PC-3 (cell line): ENCODE measurements around the gene OVCA2. TPM values are rescaled to one million over a fixed set of nuclear protein-coding genes. Genes with fewer than 3 reads are reported as not detected.
A peak's percentile ranks its signal among the peaks of the same experiment; 100 is the strongest.
"Not testable (repeated sequence)": the region's sequence is repeated elsewhere in the genome, so short reads cannot be mapped to it uniquely, and the experiment has no call there.

Source experiments
- ATAC-seq: fragments of 200-7000 bp; cut with Tn5 transposase; 2 replicates; pipeline ENCODE4 v1.9.1; 2020; ENCODE audit warnings: mild to moderate bottlenecking, moderate library complexity
- BruUV-seq: library from RNA; stranded (reverse); fragments of 400-500 nt; replicated peaks from 2 replicates; lab custom pipeline; 2021; lab: Mats Ljungman, UMichigan
- CTCF ChIA-PET: fragments of 300-600 bp; sonication (Branson Sonifier 250); formaldehyde crosslinking; loops from one replicate; lab custom pipeline; 2022; ENCODE audit warnings: antibody characterized with exemption; lab: Charles Lee
- POLR2A ChIA-PET: fragments of 300-600 bp; sonication (Branson Sonifier 250); formaldehyde crosslinking; loops from one replicate; lab custom pipeline; 2022; ENCODE audit warnings: antibody characterized with exemption; ENCODE audit not compliant: unreplicated experiment; lab: Charles Lee
- DNase-seq: peaks from one replicate; pipeline ENCODE4 v3.0.0-alpha.2; 2015
- H2AFZ ChIP-seq: fragments of 300-600 bp; sonication (generic); 2 replicates; pipeline ENCODE4 v1.6.0; 2016; ENCODE audit warnings: antibody characterized with exemption, low read length
- H3F3A ChIP-seq: fragments of 300-600 bp; sonication (generic); one replicate; pipeline ENCODE4 v1.6.0; 2017; ENCODE audit warnings: antibody characterized with exemption, low read length, control low read depth, mild to moderate bottlenecking; ENCODE audit not compliant: unreplicated experiment
- H3K27ac ChIP-seq: fragments of 300-600 bp; sonication (generic); 2 replicates; pipeline ENCODE4 v1.5.1; 2016; ENCODE audit warnings: mild to moderate bottlenecking, low read length
- H3K27me3 ChIP-seq: fragments of 300-600 bp; sonication (generic); 2 replicates; pipeline ENCODE4 v1.6.1; 2016; ENCODE audit warnings: low read length, mixed read lengths
- H3K36me3 ChIP-seq: fragments of 300-600 bp; sonication (generic); 2 replicates; pipeline ENCODE4 v1.6.1; 2016; ENCODE audit warnings: low read depth, mixed run types, low read length, mixed read lengths
- H3K4me1 ChIP-seq: fragments of 300-600 bp; sonication (generic); 2 replicates; pipeline ENCODE4 v1.5.1; 2016; ENCODE audit warnings: low read length; ENCODE audit not compliant: insufficient read depth
- H3K4me2 ChIP-seq: fragments of 300-600 bp; sonication (generic); 2 replicates; pipeline ENCODE4 v1.6.0; 2016; ENCODE audit warnings: low read length
- H3K4me3 ChIP-seq: fragments of 300-600 bp; sonication (generic); 2 replicates; pipeline ENCODE4 v1.5.1; 2016; ENCODE audit warnings: mild to moderate bottlenecking, low read length, mixed read lengths
- H3K79me2 ChIP-seq: fragments of 300-600 bp; sonication (generic); 2 replicates; pipeline ENCODE4 v1.6.1; 2017; ENCODE audit warnings: low read length, mixed read lengths
- H3K9ac ChIP-seq: fragments of 300-600 bp; sonication (generic); 2 replicates; pipeline ENCODE4 v1.6.0; 2016; ENCODE audit warnings: mild to moderate bottlenecking, low read length
- H3K9me2 ChIP-seq: fragments of 300-600 bp; sonication (generic); replicated peaks from 2 replicates; pipeline ENCODE4 v1.6.1; 2016; ENCODE audit warnings: mixed run types, low read length, mixed read lengths
- H3K9me3 ChIP-seq: fragments of 300-600 bp; sonication (generic); 2 replicates; pipeline ENCODE4 v1.6.1; 2016; ENCODE audit warnings: low read length, mixed read lengths
- H4K20me1 ChIP-seq: fragments of 300-600 bp; sonication (generic); 2 replicates; pipeline ENCODE4 v1.6.1; 2016; ENCODE audit warnings: low read length, mixed read lengths
- EZH2 ChIP-seq: fragments of 300-600 bp; sonication (generic); IDR thresholded peaks from one replicate; pipeline ENCODE4 v1.6.1; 2017; ENCODE audit warnings: antibody characterized with exemption, mild to moderate bottlenecking, low read length; ENCODE audit not compliant: unreplicated experiment
- EZH2phosphoT487 ChIP-seq: fragments of 300-600 bp; sonication (generic); IDR thresholded peaks from 2 replicates; pipeline ENCODE4 v1.6.1; 2018; ENCODE audit warnings: mild to moderate bottlenecking, antibody characterized with exemption, low read length, borderline replicate concordance
- intact Hi-C: fragments of 100-400 bp; cut with micrococcal nuclease; formaldehyde crosslinking; loops from 2 replicates; pipeline ENCODE4 v1.9.0; 2023
- total RNA-seq: library from RNA; depleted of rRNA; stranded (reverse); fragments of >200 nt; gene quantifications from 2 replicates; pipeline ENCODE4 v1.2.3, GENCODE V29; 2014
- TF ChIP-seq, protein P1 (sequence below): fragments of 300-600 bp; sonication (generic); conservative IDR thresholded peaks from 2 replicates; pipeline ENCODE4 v1.5.1; 2017; ENCODE audit warnings: antibody characterized with exemption, low read depth, mild to moderate bottlenecking, low read length

OVCA2 gene
- total RNA-seq, 1 experiment from 2014 or later: 58.6 TPM

DNA sequence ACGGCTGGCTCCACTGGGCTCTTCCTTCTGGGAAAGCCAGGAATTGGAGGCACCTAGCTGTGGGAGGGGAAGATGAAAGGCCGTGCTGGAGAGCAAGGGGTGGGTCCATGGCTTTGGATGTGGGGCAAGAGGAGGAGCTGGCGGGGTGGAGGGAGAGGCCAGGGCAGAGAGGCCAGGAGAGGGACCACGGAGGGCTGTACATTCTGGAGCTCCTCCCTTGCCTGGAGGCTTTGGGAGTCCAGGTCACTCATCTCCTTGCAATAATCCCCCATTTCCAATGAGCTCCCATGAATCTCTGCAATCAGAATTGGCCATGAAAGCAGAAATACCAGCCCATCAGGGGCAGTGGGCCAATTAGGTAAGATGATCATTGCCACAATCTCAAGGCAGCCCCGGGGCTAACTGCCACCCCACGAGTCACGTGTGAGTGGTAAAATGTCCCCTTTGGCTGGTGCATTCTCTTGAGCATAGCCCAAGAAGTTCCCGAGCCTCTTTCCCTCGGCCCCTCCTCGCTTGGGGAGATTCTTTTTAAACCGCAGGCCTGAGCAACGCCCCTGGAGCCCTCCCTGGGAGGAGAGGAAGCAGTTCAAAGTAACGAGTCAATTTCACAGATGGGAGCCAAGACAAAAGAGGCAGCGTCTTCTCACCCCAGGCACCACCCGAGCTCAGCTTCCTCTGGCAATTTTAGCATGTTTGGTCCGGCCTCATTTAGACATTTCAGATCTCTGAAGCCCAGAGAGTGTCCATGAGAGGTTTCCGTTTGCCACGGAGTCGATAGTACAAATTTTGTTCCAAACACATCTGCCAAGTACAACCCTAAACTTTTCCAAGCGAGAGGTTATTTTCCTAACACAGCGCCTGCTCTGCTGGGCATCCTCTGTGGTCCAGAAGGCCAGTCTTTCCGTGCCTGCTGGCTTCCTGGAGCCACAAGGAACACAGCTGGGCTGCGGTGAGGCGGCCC, 30.1 kb upstream of the OVCA2 start:
- Histone ChIP-seq H3F3A (no peaks in the 10 kb centered on the region), H3K9me3 (no peaks in the 10 kb centered on the region), H3K4me1 (peaks cover 26% of the 10 kb centered on the region), H3K9me2 (no peaks in the 10 kb centered on the region), H3K9ac (peak overlapping the region; percentile 50), H4K20me1 (no peaks in the 10 kb centered on the region), H3K27ac (peak overlapping the region; percentile 89), H3K4me2 (peak overlapping the region; percentile 80), H3K36me3 (no peaks in the 10 kb centered on the region), H2AFZ (peak overlapping the region; percentile 72), H3K4me3 (peak overlapping the region; percentile 50), H3K79me2 (peaks cover 13% of the 10 kb centered on the region; the same call in 1 of the 2 replicates), H3K27me3 (no peaks in the 10 kb centered on the region)
- ATAC-seq (peak; percentile 79), DNase-seq (peak; percentile 95)
- ChIA-PET POLR2A (interaction anchor here (0.5 kb wide), 1 partner anchor 14 kb away, joined by 18 read pairs; the partner anchor contains the start of gene RTN4RL1), CTCF (interaction anchor here (0.5 kb wide), 1 partner anchor 23 kb away, joined by 3 read pairs; no protein-coding TSS in a partner anchor)
- no TSS peak for BruUV-seq
- intact Hi-C loops: no loop called here
- TF ChIP-seq EZH2phosphoT487 (no peak), EZH2 (no peak)
- TF ChIP-seq, protein P1, sequence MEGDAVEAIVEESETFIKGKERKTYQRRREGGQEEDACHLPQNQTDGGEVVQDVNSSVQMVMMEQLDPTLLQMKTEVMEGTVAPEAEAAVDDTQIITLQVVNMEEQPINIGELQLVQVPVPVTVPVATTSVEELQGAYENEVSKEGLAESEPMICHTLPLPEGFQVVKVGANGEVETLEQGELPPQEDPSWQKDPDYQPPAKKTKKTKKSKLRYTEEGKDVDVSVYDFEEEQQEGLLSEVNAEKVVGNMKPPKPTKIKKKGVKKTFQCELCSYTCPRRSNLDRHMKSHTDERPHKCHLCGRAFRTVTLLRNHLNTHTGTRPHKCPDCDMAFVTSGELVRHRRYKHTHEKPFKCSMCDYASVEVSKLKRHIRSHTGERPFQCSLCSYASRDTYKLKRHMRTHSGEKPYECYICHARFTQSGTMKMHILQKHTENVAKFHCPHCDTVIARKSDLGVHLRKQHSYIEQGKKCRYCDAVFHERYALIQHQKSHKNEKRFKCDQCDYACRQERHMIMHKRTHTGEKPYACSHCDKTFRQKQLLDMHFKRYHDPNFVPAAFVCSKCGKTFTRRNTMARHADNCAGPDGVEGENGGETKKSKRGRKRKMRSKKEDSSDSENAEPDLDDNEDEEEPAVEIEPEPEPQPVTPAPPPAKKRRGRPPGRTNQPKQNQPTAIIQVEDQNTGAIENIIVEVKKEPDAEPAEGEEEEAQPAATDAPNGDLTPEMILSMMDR: no peak

DNA sequence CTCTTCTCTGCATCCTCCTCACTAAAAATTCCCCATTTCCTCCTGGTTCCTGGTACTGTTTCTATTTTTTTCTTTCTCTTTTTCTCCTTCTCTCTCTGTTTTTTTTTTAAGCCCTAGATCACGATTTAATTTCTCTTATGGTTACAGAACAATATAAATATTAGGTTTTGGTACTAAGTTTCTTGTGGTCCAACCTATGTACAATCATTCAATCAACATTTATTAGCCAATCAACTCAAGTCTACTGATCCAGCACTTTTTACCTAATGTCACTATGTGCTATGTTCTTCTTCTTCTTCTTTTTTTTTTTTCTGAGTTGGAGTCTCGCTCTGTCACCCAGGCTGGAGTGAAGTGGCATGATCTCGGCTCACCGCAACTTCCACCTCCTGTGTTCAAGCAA, 29.3 kb upstream of the OVCA2 start:
- Histone ChIP-seq H3K9me3 (no peaks in the 10 kb centered on the region), H3F3A (no peaks in the 10 kb centered on the region), H3K27ac (peak overlapping the region; percentile 89), H3K27me3 (no peaks in the 10 kb centered on the region), H4K20me1 (no peaks in the 10 kb centered on the region), H3K79me2 (peaks cover 17% of the 10 kb centered on the region; the same call in 1 of the 2 replicates), H2AFZ (no peak overlapping the region; the same call in 1 of the 2 replicates), H3K36me3 (no peaks in the 10 kb centered on the region), H3K9ac (peak overlapping the region; percentile 50; the same call in 1 of the 2 replicates), H3K4me3 (peak overlapping the region; percentile 50; the same call in 1 of the 2 replicates), H3K4me2 (peak overlapping the region; percentile 80), H3K9me2 (no peaks in the 10 kb centered on the region), H3K4me1 (peaks cover 26% of the 10 kb centered on the region)
- DNase-seq (no peak), ATAC-seq (no peak)
- intact Hi-C loops: no loop called here
- TF ChIP-seq, protein P1: no peak
- TF ChIP-seq EZH2phosphoT487 (no peak), EZH2 (no peak)
- ChIA-PET CTCF (no interaction called here), POLR2A (no interaction called here)
- BruUV-seq: no TSS peak

DNA sequence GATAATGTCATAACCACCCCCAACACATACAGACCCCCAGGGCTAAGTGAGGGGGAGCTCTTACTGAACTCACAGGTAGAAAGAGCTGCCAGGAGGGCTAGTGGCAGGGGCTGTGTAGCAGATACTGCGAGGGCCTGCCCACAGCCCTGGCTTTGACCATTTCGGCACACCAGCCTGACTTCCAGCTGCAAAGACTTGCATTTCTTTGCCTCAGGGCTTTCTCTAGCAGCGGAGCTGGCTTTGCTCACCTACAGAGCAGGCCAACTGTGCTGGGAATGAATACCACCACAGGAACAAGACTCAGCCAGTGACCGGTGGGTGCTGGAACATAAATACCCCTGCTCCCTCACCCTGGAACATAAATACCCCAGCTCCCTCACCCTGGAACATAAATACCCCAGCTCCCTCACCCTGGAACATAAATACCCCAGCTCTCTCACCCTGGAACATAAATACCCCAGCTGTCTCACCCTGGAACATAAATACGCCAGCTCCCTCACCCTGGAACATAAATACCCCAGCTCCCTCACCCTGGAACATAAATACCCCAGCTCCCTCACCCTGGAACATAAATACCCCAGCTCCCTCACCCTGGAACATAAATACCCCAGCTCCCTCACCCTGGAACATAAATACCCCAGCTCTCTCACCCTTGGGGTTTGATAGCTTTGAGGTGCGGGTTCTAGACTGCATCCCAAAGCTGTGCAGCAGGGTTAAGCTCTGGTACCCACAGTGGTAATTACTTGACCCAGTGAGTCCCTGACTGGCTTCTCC, 28.4 kb upstream of the OVCA2 start:
- POLR2A ChIA-PET: not testable (repeated sequence)

More for the DNA sequence above, 28.4 kb upstream of the OVCA2 start:
- ATAC-seq, H3K9me2 ChIP-seq, H3K27ac ChIP-seq, CTCF ChIA-PET, BruUV-seq, H3K4me3 ChIP-seq, H3F3A ChIP-seq, H3K27me3 ChIP-seq, intact Hi-C loops, H2AFZ ChIP-seq, DNase-seq, H3K9me3 ChIP-seq, H4K20me1 ChIP-seq, H3K4me2 ChIP-seq, H3K36me3 ChIP-seq, H3K9ac ChIP-seq: not testable (repeated sequence)
- Histone ChIP-seq H3K4me1 (peaks cover 26% of the 10 kb centered on the region), H3K79me2 (peaks cover 23% of the 10 kb centered on the region)
